Stimulated activated CD4-positive, alpha-beta T cell treated with anti-CD3 and anti-CD28 coated beads, Interleukin-15, amount 100 ng/mL, for 48 hours (primary cell): ENCODE data around the gene ARIH1.

ENCODE experiments used
- DNase-seq, 2 donors: peaks; one replicate each; pipeline ENCODE4 v3.0.0-alpha.2; 2020; ENCODE audit warnings: low read depth in 2 of 2

ARIH1 gene

DNA sequence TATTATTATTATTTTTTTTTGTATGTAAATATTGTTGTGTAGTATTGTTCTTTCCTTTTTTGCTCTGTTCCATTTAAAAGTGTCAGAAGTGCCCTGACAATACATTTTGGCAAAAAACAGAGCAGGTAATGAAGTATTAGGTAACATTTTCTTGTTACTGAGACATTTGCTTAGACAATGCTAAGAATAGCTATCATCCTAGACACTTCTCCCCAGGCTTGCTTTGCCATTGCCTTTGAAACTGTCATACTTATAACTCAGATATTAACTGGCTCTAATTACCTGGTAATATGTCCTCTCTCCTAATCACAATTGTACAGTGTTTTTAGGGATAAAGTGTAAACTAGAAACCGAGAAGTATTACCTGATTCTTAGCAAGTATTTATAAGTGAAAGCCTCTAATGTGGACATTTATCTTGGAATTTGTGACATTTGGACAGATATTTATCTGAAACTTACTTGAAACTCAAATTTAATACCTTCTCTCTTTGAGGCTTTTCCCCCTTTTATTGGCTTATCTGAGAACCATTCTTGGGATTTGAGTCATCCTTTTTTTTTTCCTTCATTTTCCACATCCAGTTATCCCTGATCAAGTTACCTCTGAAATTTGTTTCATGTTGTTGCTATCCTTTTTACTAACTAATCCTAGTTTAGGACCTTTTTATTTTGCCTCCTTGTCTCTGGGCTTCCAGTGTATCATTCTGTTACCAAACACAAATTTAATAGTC lies 13.1 kb downstream of the ARIH1 start:
- DNase-seq: no peak

DNA sequence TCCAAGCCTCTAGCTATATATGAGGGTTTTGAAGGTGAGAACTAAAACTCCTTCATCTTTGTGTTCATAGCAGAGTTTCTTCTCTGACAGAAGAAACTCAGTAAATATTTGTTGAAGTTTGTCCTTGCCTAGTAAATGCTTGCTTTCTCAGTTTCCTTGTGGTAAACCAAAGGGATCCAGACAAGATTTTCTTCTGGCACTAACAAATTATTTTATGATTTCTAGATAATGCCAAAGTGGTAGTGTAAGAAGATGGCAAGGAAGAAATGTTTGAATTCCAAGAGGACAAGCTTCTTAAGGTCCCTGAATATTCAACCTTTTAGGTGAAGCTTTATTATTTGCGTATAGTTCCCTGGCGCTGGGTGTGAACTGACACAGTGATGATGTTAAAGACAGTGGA lies 14.4 kb downstream of the ARIH1 start:
- no peak for DNase-seq

DNA sequence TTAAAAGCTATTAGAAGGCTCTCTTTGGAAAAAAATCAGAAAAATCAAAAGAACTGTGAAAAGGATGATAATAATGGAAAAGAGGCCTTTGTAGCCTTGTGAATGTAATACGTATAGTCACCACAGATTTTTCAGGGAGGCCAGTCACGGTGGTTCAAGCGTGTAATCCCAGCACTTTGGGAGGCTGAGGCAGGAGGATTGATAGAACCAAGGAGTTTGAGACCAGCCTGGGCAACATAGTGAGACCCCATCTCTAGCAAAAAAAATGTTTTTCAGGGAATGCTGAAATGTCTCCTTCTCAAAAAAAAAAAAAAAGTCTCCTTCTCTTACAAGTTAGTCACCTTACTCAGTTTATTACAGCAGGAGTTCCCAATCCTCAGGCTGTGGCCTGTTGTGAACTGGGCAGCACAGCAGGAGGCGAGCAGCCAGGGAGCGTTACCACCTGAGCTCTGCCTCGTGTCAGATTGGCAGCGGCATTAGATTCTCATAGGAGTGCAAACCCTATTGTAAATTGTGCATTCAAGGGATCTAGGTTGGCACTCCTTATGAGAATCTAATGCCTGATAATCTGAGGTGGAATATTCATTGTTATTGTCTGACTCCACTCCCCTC lies 15.9 kb downstream of the ARIH1 start:
- DNase-seq: no peak

DNA sequence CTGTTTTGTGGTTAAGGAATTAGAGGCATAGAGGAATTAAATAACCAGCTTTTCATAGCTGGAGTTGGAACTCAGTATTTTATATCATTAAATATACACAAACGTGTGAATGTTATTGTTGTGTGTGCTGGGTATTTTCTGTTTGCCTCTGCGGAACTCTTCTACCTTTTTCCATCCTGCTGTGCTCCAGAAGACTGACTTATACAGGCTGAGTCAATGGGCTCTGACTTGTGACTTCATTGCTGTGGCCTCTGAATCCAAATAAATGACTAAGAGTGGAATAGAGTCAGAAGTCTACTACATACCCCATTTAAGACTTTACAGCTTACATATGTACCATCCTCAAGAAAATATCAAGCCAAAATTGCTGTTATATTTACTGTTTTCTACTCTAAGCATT lies 17.6 kb downstream of the ARIH1 start:
- no peak for DNase-seq

DNA sequence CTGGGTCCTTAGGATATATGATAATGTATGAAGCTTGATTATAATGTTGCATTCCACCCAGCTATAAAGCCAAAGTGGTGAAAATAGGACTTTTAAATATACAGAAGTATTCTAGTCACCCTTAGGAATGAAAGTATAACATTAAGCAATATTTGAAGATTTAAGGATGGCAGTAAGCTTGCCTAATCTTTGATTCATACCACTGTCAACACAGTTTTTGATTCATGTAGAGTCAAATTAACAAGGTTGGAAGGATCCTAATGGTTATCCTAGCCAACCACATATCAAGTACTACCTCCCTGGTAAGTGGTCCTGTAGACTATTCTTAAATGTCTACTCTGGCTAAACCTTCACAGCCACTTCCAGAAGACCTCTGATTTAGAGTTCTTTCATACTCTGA lies 18.6 kb downstream of the ARIH1 start:
- no peak for DNase-seq

DNA sequence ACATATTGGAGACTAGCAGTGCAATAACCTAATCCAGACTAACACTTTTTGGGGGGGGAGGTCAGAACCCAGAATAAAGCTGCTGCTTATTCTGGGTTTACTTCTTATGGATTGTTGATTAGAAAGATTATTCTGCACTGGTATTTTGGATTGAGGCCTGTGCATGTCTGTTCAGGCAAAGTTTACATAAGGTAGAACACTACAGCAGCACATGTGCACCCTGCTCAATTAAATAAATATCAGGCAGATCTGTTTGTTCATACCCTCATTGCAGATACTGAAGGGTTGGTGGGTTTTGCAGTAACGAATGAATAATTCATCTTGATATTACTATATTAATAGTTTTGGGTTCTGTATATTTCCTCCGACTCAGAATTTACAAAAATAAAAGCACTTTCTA lies 19.1 kb downstream of the ARIH1 start:
- no peak for DNase-seq

DNA sequence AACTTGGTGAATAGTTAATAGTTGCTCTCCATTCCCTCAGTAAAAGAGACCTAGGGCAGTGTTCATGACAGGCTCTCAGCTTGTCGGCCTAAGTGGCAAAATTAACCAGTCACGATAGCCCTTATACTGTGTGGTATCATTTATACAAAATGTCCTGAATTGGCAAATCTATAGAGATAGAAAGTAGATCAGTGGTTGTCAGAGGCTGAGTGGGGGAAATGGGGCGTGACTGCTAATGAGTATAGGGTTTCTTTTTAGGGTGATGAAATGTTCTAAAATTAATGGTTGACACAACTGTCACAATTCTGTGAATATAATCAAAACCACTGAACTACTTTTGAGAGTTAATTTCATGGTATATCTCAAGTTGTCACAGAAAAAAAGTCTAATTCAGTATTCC lies 20.9 kb downstream of the ARIH1 start:
- no peak for DNase-seq

DNA sequence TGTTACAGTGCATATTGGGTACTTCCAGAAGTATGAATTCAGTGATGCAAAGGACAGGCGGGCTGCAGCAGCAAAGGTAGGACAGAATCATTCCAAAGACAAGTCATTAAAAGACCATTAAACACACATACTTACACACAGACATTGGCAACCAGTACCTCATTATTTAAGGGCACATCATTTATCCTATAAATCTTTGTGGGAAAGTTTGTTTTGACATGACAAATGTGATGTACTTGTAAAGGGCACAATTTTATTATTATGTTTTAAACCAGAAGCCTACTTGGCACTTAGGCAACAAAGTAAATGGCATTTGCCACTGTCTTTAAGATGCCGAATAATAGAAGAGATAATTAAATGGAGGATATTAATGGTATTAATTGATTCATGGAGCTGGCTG lies 22.7 kb downstream of the ARIH1 start:
- no peak for DNase-seq

DNA sequence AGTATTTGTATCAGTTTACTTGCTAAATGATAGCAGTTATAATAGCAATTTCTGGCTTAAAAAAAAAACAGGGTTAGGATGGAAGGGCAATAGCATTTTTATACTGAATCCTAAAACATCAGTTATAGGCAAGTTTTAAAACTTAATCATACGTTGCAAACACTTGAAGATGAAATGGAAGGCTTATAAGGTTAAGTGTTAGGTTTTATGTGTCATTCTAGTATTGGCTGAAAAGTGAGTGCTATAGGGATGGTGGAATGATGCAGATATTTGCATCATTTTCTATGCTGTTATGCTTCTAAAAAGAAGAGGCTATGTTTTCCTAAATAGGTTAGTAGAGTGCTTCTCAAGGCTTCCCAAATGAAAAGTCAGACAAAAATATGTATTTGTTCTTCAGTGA lies 23.3 kb downstream of the ARIH1 start:
- no peak for DNase-seq

DNA sequence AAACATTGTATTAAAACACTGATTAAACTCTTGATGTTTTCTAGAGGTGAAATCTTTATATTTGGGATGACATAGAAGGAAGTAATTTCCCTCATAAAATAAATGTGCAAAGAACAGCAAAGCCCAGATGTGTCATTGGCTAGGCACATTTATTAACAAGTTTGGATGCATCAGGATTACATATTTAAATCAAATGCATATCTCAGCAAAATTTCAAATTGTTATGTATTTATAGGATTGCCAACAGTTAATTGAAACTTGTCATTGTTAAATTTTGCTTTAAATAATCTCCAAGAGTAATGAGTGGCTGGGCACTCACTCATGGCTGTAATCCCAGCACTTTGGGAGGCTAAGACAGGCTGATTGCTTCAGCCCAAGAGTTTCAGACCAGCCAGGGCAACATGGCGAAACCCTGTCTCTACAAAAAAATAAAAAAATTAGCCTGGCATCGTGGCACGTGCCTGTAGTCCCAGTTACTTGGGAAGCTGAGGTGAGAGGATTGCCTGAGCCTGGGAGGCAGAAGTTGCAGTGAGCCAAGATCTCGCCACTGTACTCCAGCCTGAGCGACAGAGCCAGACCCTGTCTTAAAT lies 28.2 kb downstream of the ARIH1 start:
- DNase-seq: no peak

DNA sequence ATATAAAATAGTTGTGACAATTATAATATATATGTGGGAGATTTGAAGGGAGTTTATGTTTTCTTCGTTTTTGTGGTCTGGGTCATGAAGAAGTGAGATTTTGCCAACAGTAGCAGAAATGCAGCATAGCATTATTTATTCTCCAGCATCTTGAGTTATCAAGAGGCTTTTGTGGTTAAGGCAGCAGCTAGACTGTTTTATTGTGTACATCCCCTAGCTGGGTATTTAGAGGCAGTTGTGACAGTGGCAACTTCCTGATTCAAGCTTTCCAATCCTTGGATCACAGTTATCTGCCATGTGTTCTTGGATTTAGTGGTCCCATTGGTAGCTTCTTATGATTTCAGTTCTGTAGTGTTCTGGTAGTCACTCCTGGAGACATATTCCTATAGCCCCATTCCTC lies 29.0 kb downstream of the ARIH1 start:
- DNase-seq: no peak

DNA sequence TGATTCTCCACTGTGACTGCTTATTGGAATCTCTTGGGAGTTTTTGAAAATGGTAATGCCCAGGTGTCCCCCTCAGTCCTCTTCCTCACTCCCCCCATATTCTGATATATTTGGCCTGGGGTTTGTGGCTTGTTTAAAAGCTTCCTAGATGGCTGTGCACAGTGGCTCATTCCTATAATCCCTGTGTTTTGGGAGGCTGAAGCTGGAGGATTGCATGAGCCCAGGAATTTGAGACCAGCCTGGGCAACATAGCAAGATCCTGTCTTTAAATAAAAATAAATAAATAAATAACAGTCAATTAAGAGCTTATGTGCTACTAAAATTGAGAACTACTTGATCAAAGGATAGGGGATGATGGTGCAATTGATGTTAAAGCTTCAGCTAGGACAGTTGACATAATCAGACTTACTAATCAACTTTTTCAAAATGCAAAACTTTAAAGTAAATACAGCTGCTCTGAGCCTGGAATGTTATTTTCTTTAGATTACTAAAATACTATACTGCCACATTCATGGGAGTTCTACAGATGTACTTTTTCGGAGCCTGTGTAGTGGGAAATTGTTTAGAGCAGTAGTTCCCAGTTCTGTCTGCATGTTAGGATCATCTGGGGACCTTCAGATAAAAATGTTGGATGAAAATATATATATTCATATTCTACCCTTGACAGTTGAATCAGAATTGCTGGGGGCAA lies 33.4 kb downstream of the ARIH1 start:
- no peak for DNase-seq

DNA sequence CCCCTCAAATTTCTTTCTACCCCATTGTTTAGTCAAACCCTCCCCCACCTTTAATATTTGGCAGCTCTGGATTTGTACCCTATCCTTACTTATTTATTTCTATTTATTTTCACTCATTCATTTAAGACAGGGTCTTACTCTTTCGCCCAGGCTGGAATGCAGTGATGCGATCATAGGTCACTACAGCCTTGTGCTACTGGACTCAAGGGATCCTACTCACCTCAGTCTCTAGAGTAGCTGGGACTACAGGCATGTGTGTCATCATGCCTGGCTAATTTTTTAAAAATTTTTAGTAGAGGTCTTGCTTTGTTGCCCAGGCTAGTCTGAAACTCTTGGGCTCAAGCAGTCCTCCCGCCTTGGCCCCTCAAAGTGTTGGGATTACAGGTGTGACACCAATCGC lies 35.4 kb downstream of the ARIH1 start:
- no peak for DNase-seq

DNA sequence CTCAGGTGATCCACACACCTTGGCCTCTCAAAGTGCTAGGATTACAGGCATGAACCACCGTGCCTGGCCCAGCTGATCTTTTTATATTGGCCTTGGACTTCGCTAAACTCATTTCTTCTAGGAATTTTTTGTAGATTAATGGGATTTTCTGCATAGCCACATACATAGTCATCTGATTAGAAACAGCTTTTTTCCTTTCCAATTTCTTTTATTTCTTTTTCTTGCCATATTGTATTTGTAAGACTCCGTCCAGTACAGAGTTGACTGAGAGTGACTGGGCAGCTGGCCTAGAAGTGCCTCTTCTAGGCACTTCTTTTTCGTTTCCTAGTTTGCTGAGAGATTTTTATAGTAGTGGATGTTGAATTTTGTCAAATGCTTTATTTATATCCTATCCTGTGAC lies 37.4 kb downstream of the ARIH1 start:
- DNase-seq: no peak

DNA sequence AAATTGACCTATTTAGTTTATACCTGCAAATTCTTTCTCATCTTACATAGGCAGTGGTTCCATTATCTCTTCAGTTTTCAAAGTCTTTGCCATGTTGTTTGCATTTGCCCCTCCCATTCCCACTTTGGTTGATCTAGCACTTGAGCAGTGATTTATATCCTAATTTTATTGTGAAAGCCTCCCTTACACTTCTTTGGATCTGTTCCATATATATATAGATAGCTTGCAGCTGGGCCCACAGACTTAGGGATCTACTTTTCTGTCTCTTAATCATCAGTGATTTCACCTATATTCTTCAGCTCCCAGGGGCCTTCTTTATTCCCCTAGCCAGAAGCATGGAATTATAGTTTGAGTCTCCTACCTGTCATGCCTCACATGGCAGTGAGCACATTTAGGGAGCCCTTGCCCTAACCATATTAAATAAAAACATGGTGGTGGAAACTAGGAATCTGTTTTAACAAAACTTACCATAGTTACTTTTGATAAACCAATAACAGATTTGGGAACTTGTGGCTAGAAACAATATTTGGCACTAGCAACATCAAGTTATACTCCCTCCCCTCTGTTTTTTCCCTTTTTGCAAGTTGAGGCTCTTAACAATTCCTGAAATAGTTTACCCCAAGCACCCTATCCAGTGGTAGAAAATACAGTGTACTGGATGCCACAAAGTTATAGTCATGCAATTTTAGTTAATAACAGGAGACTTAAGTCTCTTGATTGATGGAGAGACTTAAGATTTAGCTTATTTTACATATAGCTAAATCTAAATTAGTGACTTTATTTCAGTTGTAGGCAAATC lies 41.7 kb downstream of the ARIH1 start:
- DNase-seq: no peak

DNA sequence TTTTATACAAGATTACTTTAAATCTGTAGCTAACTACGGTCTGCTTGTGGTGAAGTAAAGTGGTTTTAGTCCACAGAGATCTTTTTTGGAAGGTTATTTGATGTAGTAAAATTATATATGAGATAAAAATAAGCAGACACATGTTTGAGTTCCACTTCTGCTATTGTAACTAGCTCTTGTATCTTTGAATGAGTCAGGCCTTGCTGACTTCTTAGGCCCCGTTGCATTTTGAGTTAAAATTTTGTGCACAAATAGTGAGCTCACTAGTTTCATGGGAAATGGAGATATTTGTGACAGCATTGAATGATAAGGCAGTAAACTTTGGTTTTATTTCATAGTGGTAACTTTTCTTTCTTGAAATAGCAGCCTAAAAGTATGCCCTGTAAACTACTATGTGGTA lies 42.6 kb downstream of the ARIH1 start:
- DNase-seq: no peak

DNA sequence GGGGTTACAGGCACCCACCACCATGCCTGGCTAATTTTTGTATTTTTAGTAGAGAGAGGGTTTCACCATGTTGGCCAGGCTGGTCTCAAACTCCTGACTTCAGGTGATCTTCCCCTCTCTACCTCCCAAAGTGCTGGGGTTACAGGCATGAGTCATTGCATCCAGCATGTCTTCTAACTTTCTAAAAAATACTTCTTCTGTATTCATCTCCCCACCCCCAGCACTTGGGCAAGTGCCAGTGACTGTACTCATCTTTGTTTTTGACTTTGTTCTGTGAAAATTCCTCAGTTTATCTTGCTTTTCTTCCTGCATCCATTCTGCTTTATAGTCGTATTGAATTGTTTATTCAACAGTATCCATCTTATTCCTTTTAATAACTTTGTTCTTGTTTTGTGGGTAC lies 47.6 kb downstream of the ARIH1 start:
- DNase-seq: no peak

DNA sequence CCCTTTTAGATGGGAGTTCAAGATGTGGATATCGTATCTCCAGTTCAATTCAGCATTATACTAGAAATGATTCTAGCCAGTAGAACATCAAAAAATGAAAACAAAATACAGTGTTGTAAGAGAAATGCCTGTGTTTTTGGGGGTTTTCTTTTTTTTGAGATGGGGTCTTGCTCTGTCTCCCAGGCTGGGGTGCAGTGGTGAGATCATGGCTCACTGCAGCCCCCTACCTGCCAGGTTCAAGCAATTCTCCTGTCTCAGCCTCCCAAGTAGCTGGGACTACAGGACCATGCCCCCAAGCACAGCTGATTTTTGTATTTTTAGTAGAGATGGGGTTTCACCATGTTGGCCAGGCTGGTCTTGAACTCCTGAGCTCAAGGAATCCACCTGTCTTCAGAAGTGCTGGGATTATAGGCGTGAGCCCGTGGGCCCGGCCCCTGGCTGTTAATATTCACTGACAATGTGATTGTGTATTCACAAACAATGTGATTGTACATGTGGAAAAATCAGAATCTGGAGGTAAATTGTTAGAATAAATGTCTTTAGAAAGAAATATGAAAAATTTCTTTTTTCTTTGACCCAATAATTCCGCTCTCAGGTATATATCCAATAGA lies 59.0 kb downstream of the ARIH1 start:
- no peak for DNase-seq

DNA sequence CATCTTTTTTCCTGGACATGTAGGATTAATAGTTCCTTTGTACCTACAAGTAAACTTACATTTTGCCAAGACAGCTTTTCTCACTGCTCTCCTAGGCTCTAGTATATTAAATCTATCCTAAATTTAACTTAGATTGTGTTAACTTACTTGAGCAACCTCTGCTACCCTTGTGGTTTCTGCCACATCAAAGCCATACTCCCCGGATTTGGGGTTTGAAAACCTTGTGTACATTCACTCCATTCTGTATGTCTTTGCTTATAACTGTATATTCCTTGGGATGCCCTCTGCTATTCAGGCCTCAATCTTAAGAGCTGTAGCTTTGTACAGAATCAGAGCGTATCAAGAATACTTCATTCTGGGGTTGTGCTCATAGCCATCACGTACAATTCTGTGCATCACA lies 60.4 kb downstream of the ARIH1 start:
- no peak for DNase-seq

DNA sequence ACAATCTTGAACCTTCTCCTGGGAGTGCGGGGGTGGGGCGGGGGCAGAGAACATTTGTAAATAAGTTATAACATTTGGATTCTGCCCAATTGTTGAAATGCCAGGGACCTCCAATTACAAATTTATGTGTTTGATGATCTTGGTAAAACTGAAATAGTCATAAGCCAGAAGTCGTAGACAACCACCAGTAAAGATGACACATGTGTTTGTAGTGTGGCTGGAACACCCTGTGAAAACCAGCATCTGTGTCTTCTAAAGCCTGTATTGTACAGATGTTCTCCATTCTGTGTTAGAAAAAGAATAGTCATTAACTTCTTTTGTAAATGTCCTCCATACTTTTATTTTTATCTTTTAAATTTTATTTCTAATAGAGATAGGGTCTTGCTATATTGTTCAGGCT lies 61.8 kb downstream of the ARIH1 start:
- no peak for DNase-seq

DNA sequence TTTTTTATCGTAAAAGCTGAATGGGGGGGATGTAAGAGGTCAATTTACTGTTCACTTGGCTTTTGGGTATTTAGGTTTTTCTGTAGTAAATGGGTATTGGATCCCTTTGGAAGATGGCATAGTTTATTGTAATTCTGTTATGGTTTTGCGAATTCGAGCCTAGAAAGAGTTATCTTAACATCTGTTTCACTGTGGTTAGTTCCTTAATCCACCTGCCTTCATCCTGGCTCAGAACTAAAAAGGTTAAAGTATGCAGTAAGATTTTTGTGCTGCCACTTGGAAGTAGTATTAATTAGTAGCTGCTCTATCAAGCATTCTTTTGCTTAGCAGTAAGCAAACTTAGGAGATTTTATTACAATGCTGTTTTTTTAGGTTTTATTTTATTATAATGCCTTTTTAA lies 62.4 kb downstream of the ARIH1 start:
- no peak for DNase-seq

DNA sequence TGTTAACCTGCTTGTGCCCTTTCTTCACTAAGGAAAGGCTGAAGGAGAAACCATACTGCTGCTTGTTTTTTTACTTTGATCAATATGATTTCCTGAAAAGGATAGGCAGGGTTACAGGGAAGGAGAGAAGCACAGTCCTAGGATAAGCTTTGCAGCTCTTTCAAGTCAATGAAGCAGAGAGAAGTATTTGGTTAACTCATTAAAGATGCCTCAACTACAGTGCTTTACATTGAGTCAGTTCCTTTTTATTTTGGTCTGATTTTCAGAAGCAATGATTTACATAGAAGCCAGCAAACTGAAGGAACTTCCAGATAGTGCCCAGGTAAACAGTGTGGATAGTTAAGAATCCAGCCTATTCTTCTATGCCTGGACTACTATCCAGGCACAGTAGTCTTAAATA lies 64.8 kb downstream of the ARIH1 start:
- DNase-seq: no peak
